Keratinocyte (primary cell): ENCODE data around the gene FAM161A. TPM values are rescaled to one million over a fixed set of nuclear protein-coding genes. Genes with fewer than 3 reads are reported as not detected.

ENCODE experiments used
- DNase-seq: peaks from one replicate; pipeline ENCODE4 v3.0.0-alpha.2; 2011; ENCODE audit warnings: low read depth, missing footprints, low spot score
- FAIRE-seq: peaks from 2 replicates; lab custom pipeline; 2011; peaks lifted over from hg19 to GRCh38; lab: Jason Lieb, UNC
- H2AFZ ChIP-seq: 2 replicates; pipeline ENCODE4 v1.6.0; 2012; ENCODE audit warnings: low read length, control low read depth, inconsistent platforms; ENCODE audit not compliant: control insufficient read depth
- H3K27ac ChIP-seq: 2 replicates; pipeline ENCODE4 v1.5.1; 2011; ENCODE audit warnings: low read length; ENCODE audit not compliant: control insufficient read depth, insufficient read depth
- H3K27me3 ChIP-seq: 3 replicates; pipeline ENCODE4 v1.6.0; 2011; ENCODE audit warnings: low read length; ENCODE audit not compliant: control insufficient read depth, insufficient read depth; ENCODE audit errors: extremely low read depth
- H3K36me3 ChIP-seq, 2 experiments: 2 replicates in 1 of 2; 3 replicates in 1 of 2; pipeline ENCODE4 v1.5.1; 2011; ENCODE audit warnings: low read length in 2 of 2, mild to moderate bottlenecking in 1 of 2; ENCODE audit not compliant: control insufficient read depth in 2 of 2, insufficient read depth in 2 of 2; ENCODE audit errors: extremely low read depth in 1 of 2
- H3K4me1 ChIP-seq: 3 replicates; pipeline ENCODE4 v1.5.1; 2011; ENCODE audit warnings: low read length; ENCODE audit not compliant: control insufficient read depth, insufficient read depth; ENCODE audit errors: extremely low read depth
- H3K4me2 ChIP-seq: 3 replicates; pipeline ENCODE4 v1.6.0; 2011; ENCODE audit warnings: low read depth, low read length; ENCODE audit not compliant: control insufficient read depth, insufficient read depth; ENCODE audit errors: extremely low read depth
- H3K4me3 ChIP-seq, 3 experiments: fragments of 200-600 bp in 1 of 3; sonication (generic) in 1 of 3; 2 replicates in 2 of 3; 3 replicates in 1 of 3; pipeline ENCODE4 v1.5.1; 2011 to 2016; ENCODE audit warnings: low read length in 3 of 3, mild to moderate bottlenecking in 3 of 3, control low read depth in 2 of 3, inconsistent platforms in 1 of 3, low read depth in 1 of 3, mixed read lengths in 1 of 3, mixed run types in 1 of 3, moderate library complexity in 1 of 3; ENCODE audit not compliant: control insufficient read depth in 2 of 3, insufficient read depth in 2 of 3; ENCODE audit errors: extremely low read depth in 1 of 3
- H3K79me2 ChIP-seq: 2 replicates; pipeline ENCODE4 v1.6.0; 2012; ENCODE audit warnings: low read length; ENCODE audit not compliant: control insufficient read depth, insufficient read depth
- H3K9ac ChIP-seq: 3 replicates; pipeline ENCODE4 v1.6.0; 2011; ENCODE audit warnings: low read length; ENCODE audit not compliant: control insufficient read depth, insufficient read depth; ENCODE audit errors: extremely low read depth
- H3K9me1 ChIP-seq: 3 replicates; pipeline ENCODE4 v1.6.0; 2011; ENCODE audit warnings: low read length; ENCODE audit not compliant: control insufficient read depth, insufficient read depth; ENCODE audit errors: extremely low read depth
- H3K9me3 ChIP-seq: 2 replicates; pipeline ENCODE4 v1.5.1; 2012; ENCODE audit warnings: low read depth, low read length; ENCODE audit not compliant: control insufficient read depth
- H4K20me1 ChIP-seq: 3 replicates; pipeline ENCODE4 v1.6.0; 2011; ENCODE audit warnings: low read length; ENCODE audit not compliant: control insufficient read depth, insufficient read depth; ENCODE audit errors: extremely low read depth
- CTCF ChIP-seq, 3 experiments: IDR thresholded peaks in 1 of 3; conservative IDR thresholded peaks in 1 of 3; optimal IDR thresholded peaks in 1 of 3; 2 replicates in 2 of 3; 3 replicates in 1 of 3; pipeline versions ENCODE3 to v1.5.1; 2011; ENCODE audit warnings: low read length in 3 of 3, mild to moderate bottlenecking in 3 of 3, moderate library complexity in 2 of 3, control low read depth in 1 of 3, inconsistent platforms in 1 of 3; ENCODE audit not compliant: insufficient read depth in 2 of 3; ENCODE audit errors: extremely low read depth in 1 of 3
- EZH2 ChIP-seq: IDR thresholded peaks from one replicate; pipeline ENCODE4 v1.6.1; 2012; ENCODE audit warnings: inconsistent platforms, mild to moderate bottlenecking, low read length, moderate library complexity
- dilution Hi-C: fragments of 300-500 bp; cut with MboI; formaldehyde crosslinking; loops from one replicate; pipeline ENCODE4 v1.7.0; 2020; ENCODE audit warnings: low sequenced_read_pairs; ENCODE audit not compliant: extremely low pct_ligation_motif_present
- polyA plus RNA-seq, 5 experiments: library from polyadenylated mRNA; depleted of rRNA in 3 of 5; stranded (reverse) in 3 of 5; stranded (forward) in 1 of 5; unstranded in 1 of 5; fragments of >200 nt; gene quantifications; 1 replicate in 1 of 5; 2 replicates in 3 of 5; 3 replicates in 1 of 5; pipeline versions ENCODE4 v1.2.1 to v1.2.3, GENCODE V29; 2011 to 2012; ENCODE audit warnings: missing spikeins in 2 of 5, low read depth in 1 of 5, low replicate concordance in 1 of 5
- small RNA-seq, 3 experiments: library from RNA; depleted of rRNA; stranded (forward); fragments of <200 nt; gene quantifications; one replicate each; pipeline ENCODE3, GENCODE V24; 2012; ENCODE audit warnings: low read depth in 3 of 3, low replicate concordance in 1 of 3; ENCODE audit not compliant: insufficient read length in 3 of 3

Gene FAM161A
- polyA plus RNA-seq, 1 donor (not counting 4 experiments of a cell fraction or from before 2014, with no cell fraction given) = 2.1 TPM

DNA sequence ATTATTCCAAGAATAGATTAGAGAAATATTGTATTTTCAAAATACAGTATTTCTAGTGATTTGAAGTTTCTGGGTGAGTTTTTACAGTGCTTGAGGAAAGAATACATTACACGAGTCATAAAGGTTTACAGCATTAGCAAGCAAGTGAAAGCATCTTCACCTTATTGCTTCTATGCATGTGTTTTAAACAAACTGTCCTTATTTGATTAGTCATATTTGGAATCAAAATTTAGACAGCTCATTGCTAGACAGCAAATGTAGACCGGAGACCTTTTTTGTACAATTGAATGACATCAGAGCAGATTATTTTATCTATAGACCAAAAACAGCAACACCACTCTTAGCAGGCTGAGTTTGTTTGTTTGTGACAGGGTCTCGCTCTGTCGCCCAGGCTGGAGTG is 69.2 kb downstream of the FAM161A start:
- FAIRE-seq (no peak), DNase-seq (no peak)
- H3K9me3 ChIP-seq = no peaks in the 10 kb centered on the region
- H2AFZ ChIP-seq = no peak overlapping the region
- no peak overlapping the region for H3K27ac ChIP-seq
- no peaks in the 10 kb centered on the region for H3K79me2 ChIP-seq
- H3K9me1 ChIP-seq = no peaks in the 10 kb centered on the region
- no peaks in the 10 kb centered on the region for H4K20me1 ChIP-seq
- H3K4me2 ChIP-seq = no peak overlapping the region
- no peaks in the 10 kb centered on the region for H3K36me3 ChIP-seq
- no peak for TF ChIP-seq CTCF (optimal IDR thresholded peaks at IDR 0.05 in 1 of 3, IDR thresholded peaks at IDR 0.05 in 1 of 3, conservative IDR thresholded peaks at IDR 0.05 in 1 of 3; ENCODE audit: extremely low read depth in 1 of 3, insufficient read depth in 2 of 3, low read length in 3 of 3)
- TF ChIP-seq EZH2 = no peak
- no peak overlapping the region for H3K9ac ChIP-seq
- dilution Hi-C loops = no loop called here
- H3K4me3 ChIP-seq = no peak overlapping the region
- no peaks in the 10 kb centered on the region for H3K4me1 ChIP-seq
- H3K27me3 ChIP-seq = no peaks in the 10 kb centered on the region

DNA sequence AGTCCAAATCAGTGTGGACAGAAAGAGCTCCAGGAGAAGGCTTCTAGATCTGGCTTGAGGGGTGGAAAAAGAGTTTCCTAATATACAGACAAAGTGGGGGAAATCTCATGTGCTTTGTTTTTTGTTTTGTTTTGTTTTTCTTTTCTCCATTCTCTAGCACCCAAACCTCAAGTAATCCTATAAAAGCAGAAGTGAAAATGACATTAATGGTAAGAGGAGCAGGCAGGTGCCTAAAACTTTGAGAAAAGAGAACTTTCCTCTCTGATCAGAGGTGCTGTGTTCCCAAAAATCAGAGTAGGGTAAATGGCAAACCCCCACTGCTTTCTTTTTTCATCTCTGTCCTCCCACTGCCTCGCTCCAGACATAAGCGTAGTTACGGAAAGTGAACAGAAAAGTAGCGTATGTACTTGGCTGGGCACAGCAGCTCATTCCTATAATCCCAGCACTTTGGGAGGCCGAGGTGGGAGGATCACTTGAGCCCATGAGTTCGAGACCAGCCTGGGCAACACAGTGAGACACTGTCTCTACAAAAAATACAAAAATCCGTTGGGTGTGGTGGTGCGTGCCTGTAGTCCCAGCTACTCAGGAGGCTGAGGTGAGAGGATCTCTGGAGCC is 77.8 kb downstream of the FAM161A start:
- Histone ChIP-seq H4K20me1 (no peaks in the 10 kb centered on the region), H3K79me2 (no peaks in the 10 kb centered on the region), H3K9me1 (no peaks in the 10 kb centered on the region), H3K4me3 (no peak overlapping the region), H3K4me2 (no peak overlapping the region), H3K4me1 (peaks cover 2% of the 10 kb centered on the region), H2AFZ (no peak overlapping the region), H3K36me3 (no peaks in the 10 kb centered on the region), H3K9ac (no peak overlapping the region), H3K9me3 (no peaks in the 10 kb centered on the region), H3K27me3 (no peaks in the 10 kb centered on the region), H3K27ac (no peak overlapping the region)
- DNase-seq (no peak), FAIRE-seq (no peak)
- dilution Hi-C loops = no loop called here
- TF ChIP-seq EZH2 (no peak), CTCF (optimal IDR thresholded peaks at IDR 0.05 in 1 of 3, IDR thresholded peaks at IDR 0.05 in 1 of 3, conservative IDR thresholded peaks at IDR 0.05 in 1 of 3; ENCODE audit: extremely low read depth in 1 of 3, insufficient read depth in 2 of 3, low read length in 3 of 3) (no peak)

Small RNAs within 50 kb of the gene (small RNA-seq; reads per million reads assigned to genes)
- 0 reads per million in 3 experiments for gene RPS24P7

Other genes with a start within 250 kb of the FAM161A start
- 120 to 227 TPM (median 175 TPM) in 3 replicates for gene CCT4, start 34.6 kb upstream of the FAM161A start, polyA plus RNA-seq
- gene COMMD1, start 51.6 kb upstream of the FAM161A start, polyA plus RNA-seq = 33.2 to 44.8 TPM (median 35.8 TPM) in 3 replicates